K562 (cell line): Measurements from ENCODE around the gene CALML4. TPM values are rescaled to one million over a fixed set of nuclear protein-coding genes. Genes with fewer than 3 reads are reported as not detected.
A peak's percentile ranks its signal among the peaks of the same experiment; 100 is the strongest.

Experiments used
- ATAC-seq: fragments of 200-7000 bp; cut with Tn5 transposase; 3 replicates; pipeline ENCODE4 v1.9.1; 2020; ENCODE audit warnings: moderate library complexity
- BruUV-seq: library from RNA; stranded (reverse); fragments of 400-500 nt; replicated peaks from 2 replicates; lab custom pipeline; 2021; lab: Mats Ljungman, UMichigan
- CTCF ChIA-PET: fragments of 300-600 bp; formaldehyde crosslinking; extraction: SDS; loops from one replicate; lab custom pipeline; 2021; ENCODE audit warnings: low intra/inter-chr PET ratio; lab: Yijun Ruan, JAX
- POLR2A ChIA-PET: fragments of 300-600, 350-650 bp; sonication (Branson Sonifier 250); formaldehyde crosslinking; extraction: SDS; loops from one replicate; lab custom pipeline; 2021; ENCODE audit warnings: antibody characterized with exemption, inconsistent platforms; lab: Yijun Ruan, JAX
- DNase-seq, 4 experiments: peaks; one replicate each; pipeline versions ENCODE4 v3.0.0 to v3.0.0-alpha.2; 2011 to 2018; ENCODE audit warnings: low spot score in 3 of 4, mixed read lengths in 3 of 4; ENCODE audit errors: extremely low read depth in 1 of 4
- FAIRE-seq: peaks from 2 replicates; lab custom pipeline; 2011; peaks lifted over from hg19 to GRCh38; lab: Jason Lieb, UNC
- H2AFZ ChIP-seq: 2 replicates; pipeline ENCODE4 v1.6.0; 2011; ENCODE audit warnings: low read depth, low read length, control low read depth, inconsistent platforms
- H3K27ac ChIP-seq: fragments of 200-600 bp; 3 replicates; pipeline ENCODE4 v1.8.0; 2011; ENCODE audit warnings: low read depth, mild to moderate bottlenecking, control low read depth, inconsistent platforms, low read length, moderate library complexity, mixed read lengths; ENCODE audit errors: extremely low read depth
- H3K27me3 ChIP-seq, 2 experiments: fragments of 300-600 bp in 1 of 2; 2 replicates in 1 of 2; 3 replicates in 1 of 2; pipeline versions ENCODE4 v1.6.0 to v1.8.0; 2011; ENCODE audit warnings: inconsistent platforms in 2 of 2, low read length in 2 of 2, mild to moderate bottlenecking in 1 of 2, mixed read lengths in 1 of 2, moderate library complexity in 1 of 2; ENCODE audit not compliant: control insufficient read depth in 2 of 2, insufficient read depth in 2 of 2
- H3K36me3 ChIP-seq: fragments of 300-600 bp; 3 replicates; pipeline ENCODE4 v1.8.0; 2011; ENCODE audit warnings: mild to moderate bottlenecking, low read length, inconsistent platforms; ENCODE audit not compliant: control insufficient read depth, insufficient read depth
- H3K4me1 ChIP-seq, 2 experiments: fragments of 200-600 bp in 1 of 2; replicated peaks in 1 of 2; 2 replicates in 1 of 2; 3 replicates in 1 of 2; pipeline versions ENCODE4 v1.5.1 to v1.8.0; 2011; ENCODE audit warnings: inconsistent platforms in 2 of 2, low read length in 2 of 2, mild to moderate bottlenecking in 1 of 2, mixed read lengths in 1 of 2, moderate library complexity in 1 of 2; ENCODE audit not compliant: control insufficient read depth in 2 of 2, insufficient read depth in 2 of 2
- H3K4me2 ChIP-seq: 2 replicates; pipeline ENCODE4 v1.6.1; 2011; ENCODE audit warnings: low read length, control low read depth, inconsistent platforms, mixed read lengths; ENCODE audit not compliant: insufficient read depth
- H3K4me3 ChIP-seq: fragments of 200-600 bp; sonication (generic), shearing (Covaris generic); 2 replicates; pipeline ENCODE4 v1.5.1; 2016; ENCODE audit warnings: control low read depth, inconsistent platforms
- H3K79me2 ChIP-seq: fragments of 200-600 bp; 3 replicates; pipeline ENCODE4 v1.8.0; 2011; ENCODE audit warnings: low read length, inconsistent platforms; ENCODE audit not compliant: control insufficient read depth, insufficient read depth
- H3K9ac ChIP-seq, 2 experiments: 2 replicates each; pipeline versions ENCODE4 v1.6.0 to v1.6.1; 2011; ENCODE audit warnings: low read depth in 2 of 2, low read length in 2 of 2, control low read depth in 1 of 2, inconsistent platforms in 1 of 2, mild to moderate bottlenecking in 1 of 2, mixed read lengths in 1 of 2; ENCODE audit not compliant: insufficient read depth in 1 of 2
- H3K9me1 ChIP-seq: one replicate; pipeline ENCODE4 v1.6.0; 2011; ENCODE audit warnings: inconsistent platforms, mild to moderate bottlenecking, low read length, moderate library complexity; ENCODE audit not compliant: control insufficient read depth, insufficient read depth
- H3K9me3 ChIP-seq: replicated peaks from 2 replicates; pipeline ENCODE4 v1.5.1; 2011; ENCODE audit warnings: low read depth, low read length, inconsistent platforms; ENCODE audit not compliant: control insufficient read depth, insufficient read depth
- H4K20me1 ChIP-seq: replicated peaks from 2 replicates; pipeline ENCODE4 v1.6.1; 2011; ENCODE audit warnings: low read length, inconsistent platforms, mixed read lengths; ENCODE audit not compliant: control insufficient read depth, insufficient read depth
- NUFIP1 ChIP-seq: fragments of 450-650 bp; IDR thresholded peaks from 2 replicates; pipeline ENCODE4 v1.6.1; 2018; ENCODE audit not compliant: partially characterized antibody
- POLR2AphosphoS2 ChIP-seq: IDR thresholded peaks from 2 replicates; pipeline ENCODE4 v1.6.1; 2012; ENCODE audit warnings: low read length, improper control_type of control experiment
- POLR2G ChIP-seq: fragments of 200-400 bp; formaldehyde crosslinking; IDR thresholded peaks from 2 replicates; pipeline ENCODE4 v1.6.1; 2017; ENCODE audit warnings: low read depth, mild to moderate bottlenecking, antibody characterized with exemption, low read length, moderate library complexity
- WGBS: fragments of 100-300 bp; shearing (Covaris generic); methylation state at CpG from one replicate; pipeline ENCODE4 v1.1.6; 2016; ENCODE audit warnings: low coverage, mixed read lengths; ENCODE audit not compliant: insufficient coverage; ENCODE audit errors: missing lambda C conversion rate; 5-methylcytosine and 5-hydroxymethylcytosine counted together
- in situ Hi-C: fragments of 300-500 bp; cut with MboI; formaldehyde crosslinking; loops from 4 replicates; pipeline ENCODE4 v1.15.0; 2018; ENCODE audit warnings: inconsistent platforms, mixed read lengths
- intact Hi-C: fragments of 100-400 bp; cut with micrococcal nuclease; formaldehyde crosslinking; loops from 2 replicates; pipeline ENCODE4 v1.14.2; 2022
- polyA plus RNA-seq, 8 experiments: library from polyadenylated mRNA; depleted of rRNA in 4 of 8; stranded (reverse) in 5 of 8; unstranded in 3 of 8; fragments of >200 nt; fragmentation: Nextera tagmentation in 2 of 8; fragmentation: Illumina TruSeq in 1 of 8; extraction: Ambion mirVana in 2 of 8; extraction: Trizol in 1 of 8; gene quantifications; 2 replicates each; pipeline versions ENCODE4 v1.2.1 to v1.2.3, GENCODE V29; 2011 to 2014; ENCODE audit warnings: inconsistent platforms in 1 of 8, missing spikeins in 1 of 8
- total RNA-seq, 7 experiments: library from RNA; depleted of rRNA in 6 of 7; stranded (reverse); fragments of >200 nt in 6 of 7; fragmentation: Illumina TruSeq in 2 of 7; extraction: Trizol in 2 of 7; gene quantifications; 2 replicates each; pipeline versions ENCODE4 v1.2.1 to v1.2.3, GENCODE V29; 2011 to 2021; ENCODE audit warnings: low replicate concordance in 1 of 7
- TF ChIP-seq, protein P1 (sequence below), 3 experiments: IDR thresholded peaks in 2 of 3; conservative IDR thresholded peaks in 1 of 3; 2 replicates each; pipeline ENCODE4 v1.5.1; 2011 to 2012; ENCODE audit warnings: low read length in 3 of 3, mild to moderate bottlenecking in 3 of 3, control low read depth in 2 of 3, improper control_type of control experiment in 1 of 3, inconsistent platforms in 1 of 3, low read depth in 1 of 3, mixed read lengths in 1 of 3, moderate library complexity in 1 of 3; ENCODE audit not compliant: insufficient read depth in 2 of 3

The CALML4 gene
- total and polyA plus RNA-seq, 9 of the 15 experiments (the other 6 are each of a cell fraction or from before 2014, with no cell fraction given), result 2.8 to 30.6 (median 15.5) TPM

DNA sequence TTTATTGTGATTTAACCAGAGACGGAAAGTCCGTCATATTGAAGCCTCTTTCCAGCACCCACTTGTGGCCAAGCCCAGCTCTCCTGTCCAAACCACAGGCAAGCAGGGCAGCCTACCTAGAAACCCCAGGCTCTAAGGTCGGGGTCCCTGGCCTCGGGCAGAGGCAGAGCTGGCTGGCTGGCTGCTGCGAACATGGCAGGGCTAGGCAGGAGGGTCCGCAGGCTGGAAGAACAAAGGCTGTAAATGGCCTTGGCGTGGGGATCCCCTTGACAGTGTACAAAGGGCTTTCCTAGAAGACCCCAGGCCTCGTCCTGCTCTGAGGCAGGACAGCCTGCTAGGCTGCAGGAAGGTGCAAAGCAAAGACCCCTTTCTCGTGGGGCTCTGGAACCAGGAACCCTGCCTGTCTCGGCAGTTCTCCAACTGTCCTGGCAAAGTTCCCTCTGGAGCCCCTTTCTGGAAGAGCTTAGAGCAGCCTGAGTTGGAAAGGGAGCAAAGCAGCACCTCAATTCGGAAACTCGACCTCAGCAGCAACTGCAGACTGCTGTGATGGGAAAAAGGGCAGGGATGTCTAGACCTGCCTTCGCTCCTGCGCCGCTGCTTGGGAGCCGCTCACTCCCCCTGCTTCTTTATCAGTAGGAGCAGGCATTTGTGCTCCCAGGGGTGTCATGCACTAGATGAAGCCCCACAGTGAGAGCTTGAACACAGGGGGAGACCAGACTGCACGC lies 8.5 kb downstream of the CALML4 start:
- 76% methylated on average over 16 of the region's 17 CpGs for WGBS
- CTCF ChIA-PET, result no interaction called here

DNA sequence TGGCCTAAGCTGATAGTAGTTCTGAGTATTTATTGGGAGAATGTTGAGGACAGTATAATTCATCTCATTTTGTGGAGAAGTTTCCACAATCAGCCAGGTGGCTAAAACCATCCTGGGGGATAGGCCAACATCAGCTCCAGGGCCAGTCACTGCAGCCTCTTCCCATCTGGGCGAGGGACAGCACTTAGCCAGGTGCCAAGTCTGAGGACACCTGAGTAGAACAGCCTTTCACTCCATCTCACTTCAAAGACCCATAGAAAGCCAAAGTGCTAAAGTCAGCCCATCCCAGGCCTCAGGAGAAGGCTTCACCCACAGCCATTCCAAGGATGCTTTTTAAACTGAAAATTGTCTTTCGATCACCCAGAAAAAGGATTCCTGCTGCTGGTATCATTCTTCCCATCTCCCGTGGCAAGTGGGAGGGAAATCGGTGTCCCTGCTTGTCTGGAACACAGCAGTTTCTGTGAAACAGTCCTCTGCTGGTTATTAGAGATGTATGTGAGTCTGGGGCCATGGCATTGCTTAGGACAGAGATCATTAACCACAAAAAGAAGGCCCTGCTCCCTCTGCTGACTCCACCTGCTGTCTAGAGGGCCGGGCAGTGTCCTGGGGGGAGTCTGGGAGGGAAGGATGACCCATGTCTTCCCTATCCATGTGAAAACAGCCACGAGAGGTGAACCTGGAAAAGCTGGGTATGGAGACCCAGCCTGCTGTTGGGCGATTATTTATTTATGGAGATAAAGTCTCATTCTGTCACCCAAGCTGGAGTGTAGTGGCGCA lies 9.6 kb downstream of the CALML4 start:
- Histone ChIP-seq H3K4me2 (no peak overlapping the region), H3K27ac (no peak overlapping the region), H3K4me3 (no peak overlapping the region), H3K27me3 (no peaks in the 10 kb centered on the region), H3K79me2 (no peaks in the 10 kb centered on the region), H4K20me1 (no peaks in the 10 kb centered on the region), H3K4me1 (peaks cover 0 to 16% of the 10 kb centered on the region in 2 experiments; a peak in 3 of 5 replicates), H3K9me3 (no peaks in the 10 kb centered on the region), H2AFZ (no peak overlapping the region), H3K36me3 (peaks cover 56% of the 10 kb centered on the region), H3K9ac (no peak overlapping the region)
- in situ Hi-C loops, result no loop called here
- POLR2A ChIA-PET, result interaction anchor here (0.6 to 1.3 kb wide), 4 partner anchors 10 to 434 kb away, joined by 3 to 5 read pairs (median 4); no protein-coding TSS in a partner anchor
- no TSS peak for BruUV-seq
- 79% methylated on average over 8 of the region's 8 CpGs for WGBS
- DNase-seq (no peak), FAIRE-seq (no peak), ATAC-seq (no peak)
- intact Hi-C loops, result no loop called here
- TF ChIP-seq NUFIP1, result no peak
- TF ChIP-seq, protein P1, sequence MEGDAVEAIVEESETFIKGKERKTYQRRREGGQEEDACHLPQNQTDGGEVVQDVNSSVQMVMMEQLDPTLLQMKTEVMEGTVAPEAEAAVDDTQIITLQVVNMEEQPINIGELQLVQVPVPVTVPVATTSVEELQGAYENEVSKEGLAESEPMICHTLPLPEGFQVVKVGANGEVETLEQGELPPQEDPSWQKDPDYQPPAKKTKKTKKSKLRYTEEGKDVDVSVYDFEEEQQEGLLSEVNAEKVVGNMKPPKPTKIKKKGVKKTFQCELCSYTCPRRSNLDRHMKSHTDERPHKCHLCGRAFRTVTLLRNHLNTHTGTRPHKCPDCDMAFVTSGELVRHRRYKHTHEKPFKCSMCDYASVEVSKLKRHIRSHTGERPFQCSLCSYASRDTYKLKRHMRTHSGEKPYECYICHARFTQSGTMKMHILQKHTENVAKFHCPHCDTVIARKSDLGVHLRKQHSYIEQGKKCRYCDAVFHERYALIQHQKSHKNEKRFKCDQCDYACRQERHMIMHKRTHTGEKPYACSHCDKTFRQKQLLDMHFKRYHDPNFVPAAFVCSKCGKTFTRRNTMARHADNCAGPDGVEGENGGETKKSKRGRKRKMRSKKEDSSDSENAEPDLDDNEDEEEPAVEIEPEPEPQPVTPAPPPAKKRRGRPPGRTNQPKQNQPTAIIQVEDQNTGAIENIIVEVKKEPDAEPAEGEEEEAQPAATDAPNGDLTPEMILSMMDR (IDR thresholded peaks at IDR 0.05 in 2 of 3, conservative IDR thresholded peaks at IDR 0.05 in 1 of 3; ENCODE audit: insufficient read depth in 2 of 3, low read depth in 1 of 3, low read length in 3 of 3), result 0 out of 6 replicates have a peak, but pooled peaks of 1 of the 3 experiments have one; percentile 3
- TF ChIP-seq, all 486 proteins: peak for 1
- CTCF ChIA-PET, result no interaction called here
- no peaks in the 10 kb centered on the region for H3K9me1 ChIP-seq

More for the DNA sequence above, 8.5 kb downstream of the CALML4 start:
- ATAC-seq (0 out of 3 replicates have a peak, but pooled peaks have one; percentile 8), DNase-seq (no peak), FAIRE-seq (no peak)
- in situ Hi-C loops (no loop called here), intact Hi-C loops (no loop called here)
- BruUV-seq, result no TSS peak
- H3K4me2 ChIP-seq, result no peak overlapping the region
- H3K27me3 ChIP-seq, result no peaks in the 10 kb centered on the region
- H3K79me2 ChIP-seq, result peaks cover 2% of the 10 kb centered on the region; the same call in 1 of the 3 replicates
- no peak overlapping the region for H3K27ac ChIP-seq
- peaks cover 0 to 19% of the 10 kb centered on the region in 2 experiments; a peak in 3 of 5 replicates for H3K4me1 ChIP-seq
- H3K9ac ChIP-seq, result peak overlapping the region in 1 of 2 experiments; percentile 77; a peak in 1 of 4 replicates
- H3K9me1 ChIP-seq, result no peaks in the 10 kb centered on the region
- no peaks in the 10 kb centered on the region for H3K9me3 ChIP-seq
- H4K20me1 ChIP-seq, result no peaks in the 10 kb centered on the region
- POLR2A ChIA-PET, result interaction anchor here (0.6 to 0.8 kb wide), 2 partner anchors 14 to 215 kb away, joined by 3 read pairs; no protein-coding TSS in a partner anchor
- peaks cover 48% of the 10 kb centered on the region for H3K36me3 ChIP-seq
- TF ChIP-seq POLR2AphosphoS2 (no peak), POLR2G (peak; percentile 63)
- H3K4me3 ChIP-seq, result no peak overlapping the region
- no peak overlapping the region for H2AFZ ChIP-seq
